GM23338 (cell line): Measurements from ENCODE around the gene ALG9. TPM values are rescaled to one million over a fixed set of nuclear protein-coding genes. Genes with fewer than 3 reads are reported as not detected.

Source experiments
- ATAC-seq: fragments of 200-7000 bp; cut with Tn5 transposase; 3 replicates; pipeline ENCODE4 v1.9.1; 2020
- DNase-seq: peaks from one replicate; pipeline ENCODE4 v3.0.0-alpha.2; 2015; ENCODE audit warnings: low spot score
- H2AFZ ChIP-seq: fragments of 200-600 bp; sonication (generic); 2 replicates; pipeline ENCODE4 v1.8.0; 2016; ENCODE audit warnings: antibody characterized with exemption, mild to moderate bottlenecking, moderate library complexity
- H3F3A ChIP-seq: fragments of 200-600 bp; sonication (generic); replicated peaks from 2 replicates; pipeline ENCODE4 v1.8.0; 2017; ENCODE audit warnings: antibody characterized with exemption, mixed run types, low read depth
- H3K27ac ChIP-seq: fragments of 200-600 bp; sonication (generic); 2 replicates; pipeline ENCODE4 v1.6.1; 2016; ENCODE audit warnings: low read depth
- H3K27me3 ChIP-seq: fragments of 200-600 bp; sonication (generic); 2 replicates; pipeline ENCODE4 v1.8.0; 2016; ENCODE audit warnings: mild to moderate bottlenecking, mixed run types, moderate library complexity; ENCODE audit not compliant: insufficient read depth
- H3K36me3 ChIP-seq: fragments of 200-600 bp; sonication (generic); 2 replicates; pipeline ENCODE4 v1.8.0; 2016; ENCODE audit warnings: mild to moderate bottlenecking; ENCODE audit not compliant: insufficient read depth
- H3K4me1 ChIP-seq: fragments of 200-600 bp; sonication (generic); 2 replicates; pipeline ENCODE4 v1.8.0; 2016; ENCODE audit warnings: mild to moderate bottlenecking, moderate library complexity; ENCODE audit not compliant: insufficient read depth
- H3K4me2 ChIP-seq: fragments of 200-600 bp; sonication (generic); 2 replicates; pipeline ENCODE4 v1.7.1; 2017; ENCODE audit warnings: mixed run types
- H3K4me3 ChIP-seq: fragments of 200-600 bp; sonication (generic); 2 replicates; pipeline ENCODE4 v1.6.1; 2016; ENCODE audit warnings: mixed run types
- H3K79me2 ChIP-seq: fragments of 200-600 bp; sonication (generic); replicated peaks from 2 replicates; pipeline ENCODE4 v1.8.0; 2017; ENCODE audit warnings: mild to moderate bottlenecking; ENCODE audit not compliant: insufficient read depth
- H3K9me2 ChIP-seq: fragments of 200-600 bp; sonication (generic); 2 replicates; pipeline ENCODE4 v1.8.0; 2017; ENCODE audit not compliant: insufficient read depth
- H4K20me1 ChIP-seq: fragments of 200-600 bp; sonication (generic); replicated peaks from 2 replicates; pipeline ENCODE4 v1.8.0; 2017; ENCODE audit warnings: mild to moderate bottlenecking; ENCODE audit not compliant: insufficient read depth
- H3K27ac Mint-ChIP-seq: 2 replicates; pipeline ENCODE4 v1.8.0; 2020; ENCODE audit warnings: inconsistent platforms, mild to moderate bottlenecking, moderate library complexity, mixed read lengths
- H3K27me3 Mint-ChIP-seq: 3 replicates; pipeline ENCODE4 v1.8.0; 2022; ENCODE audit warnings: low read depth, mild to moderate bottlenecking, moderate library complexity, mixed read lengths, inconsistent platforms; ENCODE audit not compliant: insufficient read depth, poor library complexity
- H3K36me3 Mint-ChIP-seq: 3 replicates; pipeline ENCODE4 v1.8.0; 2021; ENCODE audit warnings: low read depth, mild to moderate bottlenecking, inconsistent platforms, moderate library complexity, mixed read lengths
- H3K4me1 Mint-ChIP-seq: 3 replicates; pipeline ENCODE4 v1.8.0; 2020; ENCODE audit warnings: mild to moderate bottlenecking, inconsistent platforms, mixed read lengths
- H3K4me3 Mint-ChIP-seq: 3 replicates; pipeline ENCODE4 v1.8.0; 2021; ENCODE audit warnings: moderate library complexity, mild to moderate bottlenecking, inconsistent platforms, mixed read lengths
- H3K9me3 Mint-ChIP-seq: 3 replicates; pipeline ENCODE4 v1.8.0; 2020; ENCODE audit warnings: moderate library complexity, mild to moderate bottlenecking, inconsistent platforms, mixed read lengths
- CREB1 ChIP-seq: fragments of 250-450 bp; sonication (Bioruptor Pico); IDR thresholded peaks from 2 replicates; pipeline ENCODE4 v1.5.0; 2020; ENCODE audit warnings: low read depth, mild to moderate bottlenecking, moderate library complexity
- CTCF ChIP-seq, 2 experiments: fragments of 200-600 bp in 1 of 2; sonication (generic) in 1 of 2; conservative IDR thresholded peaks; 2 replicates each; pipeline versions ENCODE4 v1.5.1 to v1.6.1; 2016 to 2017; ENCODE audit warnings: antibody characterized with exemption in 2 of 2, low read depth in 2 of 2, mild to moderate bottlenecking in 2 of 2, moderate library complexity in 1 of 2
- ETS1 ChIP-seq: IDR thresholded peaks from 2 replicates; pipeline ENCODE4 v1.6.1; 2016; ENCODE audit warnings: antibody characterized with exemption
- EZH2 ChIP-seq: fragments of 200-600 bp; sonication (generic); IDR thresholded peaks from one replicate; pipeline ENCODE4 v1.8.0; 2017; ENCODE audit warnings: antibody characterized with exemption, mild to moderate bottlenecking, low read depth; ENCODE audit not compliant: unreplicated experiment
- EZH2phosphoT487 ChIP-seq: fragments of 200-600 bp; sonication (generic); IDR thresholded peaks from one replicate; pipeline ENCODE4 v1.8.1; 2018; ENCODE audit warnings: antibody characterized with exemption; ENCODE audit not compliant: unreplicated experiment
- JUNB ChIP-seq: IDR thresholded peaks from one replicate; pipeline ENCODE4 v1.6.1; 2016; ENCODE audit warnings: antibody characterized with exemption; ENCODE audit not compliant: unreplicated experiment
- NANOG ChIP-seq: IDR thresholded peaks from 2 replicates; pipeline ENCODE4 v1.6.1; 2016; ENCODE audit warnings: antibody characterized with exemption, borderline replicate concordance
- POLR2AphosphoS5 ChIP-seq: IDR thresholded peaks from 2 replicates; pipeline ENCODE4 v1.6.1; 2016; ENCODE audit warnings: antibody characterized with exemption, low read depth
- REST ChIP-seq: IDR thresholded peaks from one replicate; pipeline ENCODE4 v1.6.1; 2018; ENCODE audit warnings: antibody characterized with exemption; ENCODE audit not compliant: unreplicated experiment
- STAT1 ChIP-seq: IDR thresholded peaks from one replicate; pipeline ENCODE4 v1.6.1; 2016; ENCODE audit warnings: antibody characterized with exemption; ENCODE audit not compliant: unreplicated experiment
- ZNF114 ChIP-seq: fragments of 250-450 bp; sonication (Bioruptor Pico); IDR thresholded peaks from 2 replicates; pipeline ENCODE4 v1.5.0; 2020; ENCODE audit warnings: mild to moderate bottlenecking, moderate library complexity
- ZNF331 ChIP-seq: fragments of 250-450 bp; sonication (Bioruptor Pico); IDR thresholded peaks from 2 replicates; pipeline ENCODE4 v1.5.0; 2020; ENCODE audit warnings: low read depth, mild to moderate bottlenecking, moderate library complexity
- ZNF462 ChIP-seq: fragments of 250-450 bp; sonication (Bioruptor Pico); IDR thresholded peaks from 2 replicates; pipeline ENCODE4 v1.5.0; 2020; ENCODE audit warnings: mild to moderate bottlenecking, moderate library complexity
- polyA plus RNA-seq: library from polyadenylated mRNA; unstranded; fragments of >200 nt; fragmentation: Nextera tagmentation; extraction: Ambion mirVana; gene quantifications from 2 replicates; pipeline ENCODE4 v1.2.1, GENCODE V29; 2016
- total RNA-seq: library from RNA; depleted of rRNA; stranded (reverse); fragments of >200 nt; shearing (Covaris generic); gene quantifications from 2 replicates; pipeline ENCODE4 v1.2.3, GENCODE V29; 2014

ALG9 gene
- total and polyA plus RNA-seq, 2 experiments from 2014 or later, result 25.4 to 31.1 TPM

- TF ChIP-seq ZNF331 (CRISPR knock-in tag) (no peak), CTCF (conservative IDR thresholded peaks at IDR 0.05; ENCODE audit: low read depth in 2 of 2) (no peak), CREB1 (CRISPR knock-in tag) (no peak), ZNF462 (CRISPR knock-in tag) (no peak), EZH2phosphoT487 (no peak), JUNB (no peak), STAT1 (no peak), ZNF114 (CRISPR knock-in tag) (no peak), REST (no peak), NANOG (no peak), EZH2 (no peak), POLR2AphosphoS5 (no peak), ETS1 (no peak)
- Histone ChIP-seq H4K20me1 (no peaks in the 10 kb centered on the region), H2AFZ (no peak overlapping the region), H3K27ac (no peak overlapping the region), H3K79me2 (no peaks in the 10 kb centered on the region), H3F3A (no peaks in the 10 kb centered on the region), H3K4me2 (0 out of 2 replicates have a peak overlapping the region, but pooled peaks have one; percentile 34), H3K4me1 (no peaks in the 10 kb centered on the region), H3K4me3 (no peak overlapping the region), H3K9me2 (no peaks in the 10 kb centered on the region), H3K36me3 (no peaks in the 10 kb centered on the region), H3K27me3 (no peaks in the 10 kb centered on the region)
- DNase-seq (no peak), ATAC-seq (no peak)
- Mint-ChIP-seq H3K4me1 (peaks cover 9% of the 10 kb centered on the region; the same call in 2 of the 3 replicates), H3K9me3 (no peaks in the 10 kb centered on the region), H3K27ac (peak overlapping the region; percentile 41; the same call in 1 of the 2 replicates), H3K36me3 (no peaks in the 10 kb centered on the region), H3K4me3 (no peak overlapping the region), H3K27me3 (peaks cover 2% of the 10 kb centered on the region)
Measured at GRCh38 chr11:111795334-111795985, 75.9 kb downstream of the ALG9 start.
